Measurements from ENCODE around the gene TRIM16.
"Not testable (repeated sequence)": the region's sequence is repeated elsewhere in the genome, so short reads cannot be mapped to it uniquely, and the experiment has no call there.

TRIM16 gene

GRCh38 chr17:15683824-15684478 is at the start of gene TRIM16:
TRIM16 (minus strand) TSS chr17:15684311; CDS start chr17:15651609, 32,702 bp downstream.
- not testable (repeated sequence) for DNase-seq

GRCh38 chr17:15733174-15733789 is 49.2 kb upstream of the TRIM16 start:
- DNase-seq, result not testable (repeated sequence)

GRCh38 chr17:15731900-15732299 is 47.8 kb upstream of the TRIM16 start, which contains the start of gene TBC1D26:
TBC1D26 (plus strand) TSS chr17:15732283; CDS start chr17:15735349, 3,066 bp downstream.
- not testable (repeated sequence) for DNase-seq

GRCh38 chr17:15730535-15730934 is 46.4 kb upstream of the TRIM16 start:
- not testable (repeated sequence) for DNase-seq

- DNase-seq, result not testable (repeated sequence)
These were observed 32.8 kb upstream of the TRIM16 start for GRCh38 chr17:15716601-15717563.

- not testable (repeated sequence) for DNase-seq
These were observed 24.8 kb upstream of the TRIM16 start for GRCh38 chr17:15708879-15709278.

GRCh38 chr17:15704813-15705212 is 20.7 kb upstream of the TRIM16 start:
- DNase-seq, result not testable (repeated sequence)

GRCh38 chr17:15704239-15704638 is 20.1 kb upstream of the TRIM16 start:
- not testable (repeated sequence) for DNase-seq

- not testable (repeated sequence) for DNase-seq
These were observed 15.8 kb upstream of the TRIM16 start for GRCh38 chr17:15699937-15700336.

- DNase-seq, result peak; percentile 67
These were observed 15.4 kb upstream of the TRIM16 start, which contains the start of gene ZNF286A for GRCh38 chr17:15699413-15699924. ZNF286A (plus strand) TSS chr17:15699752; CDS start chr17:15700330, 578 bp downstream.

- DNase-seq, result not testable (repeated sequence)
These were observed 14.9 kb upstream of the TRIM16 start for GRCh38 chr17:15698967-15699366.

GRCh38 chr17:15687494-15687893 is 3.4 kb upstream of the TRIM16 start:
- DNase-seq, result not testable (repeated sequence)

- DNase-seq, result not testable (repeated sequence)
These were observed 976 bp downstream of the TRIM16 start for GRCh38 chr17:15683135-15683534.

GRCh38 chr17:15675991-15676390 is 8.1 kb downstream of the TRIM16 start:
- DNase-seq, result not testable (repeated sequence)

GRCh38 chr17:15674640-15675039 is 9.5 kb downstream of the TRIM16 start:
- DNase-seq, result not testable (repeated sequence)

GRCh38 chr17:15669526-15669925 is 14.6 kb downstream of the TRIM16 start:
- not testable (repeated sequence) for DNase-seq

- no peak for DNase-seq
These were observed 20.4 kb downstream of the TRIM16 start for GRCh38 chr17:15663691-15664090.

GRCh38 chr17:15663176-15663575 is 20.9 kb downstream of the TRIM16 start:
- no peak for DNase-seq

- DNase-seq, result no peak
These were observed 21.4 kb downstream of the TRIM16 start for GRCh38 chr17:15662681-15663080.

- DNase-seq, result no peak
These were observed 24.0 kb downstream of the TRIM16 start for GRCh38 chr17:15660077-15660476.

GRCh38 chr17:15659663-15660062 is 24.4 kb downstream of the TRIM16 start:
- DNase-seq, result no peak

GRCh38 chr17:15659236-15659635 is 24.9 kb downstream of the TRIM16 start:
- DNase-seq, result no peak

GRCh38 chr17:15658296-15658695 is 25.8 kb downstream of the TRIM16 start:
- DNase-seq, result no peak

Data from SIG-M5 (cell line).